A549 (cell line): ENCODE results near the gene HRH3. TPM values are rescaled to one million over a fixed set of nuclear protein-coding genes. Genes with fewer than 3 reads are reported as not detected.

Experiments used
- ATAC-seq, 2 experiments: fragments of 200-7000 bp in 1 of 2; fragments of >200 bp in 1 of 2; cut with Nextera tagmentation in 1 of 2; cut with Tn5 transposase in 1 of 2; 3 replicates each; pipeline versions ENCODE4 v1.8.0 to v1.9.1; 2018 to 2020; ENCODE audit warnings: mild to moderate bottlenecking in 1 of 2, moderate library complexity in 1 of 2
- CTCF ChIA-PET: fragments of 300-600 bp; sonication (Branson Sonifier 250); formaldehyde crosslinking; extraction: SDS; loops from one replicate; lab custom pipeline; 2021; ENCODE audit warnings: antibody characterized with exemption, inconsistent platforms; lab: Yijun Ruan, JAX
- POLR2A ChIA-PET: fragments of 350-600 bp; formaldehyde crosslinking; extraction: SDS; loops from one replicate; lab custom pipeline; 2021; ENCODE audit warnings: antibody characterized with exemption, inconsistent platforms; lab: Yijun Ruan, JAX
- DNase-seq, 2 experiments: peaks; one replicate each; pipeline versions ENCODE4 v3.0.0 to v3.0.0-alpha.2; 2011 to 2016; ENCODE audit warnings: low read depth in 1 of 2, low spot score in 1 of 2
- FAIRE-seq: peaks from 2 replicates; lab custom pipeline; 2011; peaks lifted over from hg19 to GRCh38; lab: Jason Lieb, UNC
- H3K27ac ChIP-seq, 2 experiments: fragments of >200 bp; sonication (Bioruptor Twin); formaldehyde crosslinking; 3 replicates each; pipeline ENCODE4 v1.5.1; 2016 to 2017
- H3K4me1 ChIP-seq: fragments of >200 bp; sonication (Bioruptor Twin); formaldehyde crosslinking; 3 replicates; pipeline ENCODE4 v1.6.1; 2016
- H3K4me2 ChIP-seq: fragments of >200 bp; sonication (Bioruptor Twin); formaldehyde crosslinking; 3 replicates; pipeline ENCODE4 v1.6.1; 2016
- H3K4me3 ChIP-seq: fragments of >200 bp; sonication (Bioruptor Twin); formaldehyde crosslinking; 3 replicates; pipeline ENCODE4 v1.5.1; 2016
- H3K9me3 ChIP-seq: fragments of >200 bp; sonication (Bioruptor Twin); formaldehyde crosslinking; 3 replicates; pipeline ENCODE4 v1.6.1; 2016
- BCL3 ChIP-seq: fragments of >200 bp; sonication (Bioruptor Twin); formaldehyde crosslinking; IDR thresholded peaks from 3 replicates; pipeline ENCODE4 v1.6.1; 2016
- CBX2 ChIP-seq: fragments of 200-600 bp; sonication (generic); IDR thresholded peaks from 2 replicates; pipeline ENCODE4 v1.6.1; 2016; ENCODE audit warnings: low read depth, mild to moderate bottlenecking, borderline replicate concordance
- CEBPB ChIP-seq, 2 experiments: fragments of >200 bp in 1 of 2; sonication (Bioruptor Twin) in 1 of 2; formaldehyde crosslinking in 1 of 2; IDR thresholded peaks; 2 replicates each; pipeline ENCODE4 v1.6.1; 2012 to 2016
- CHD4 ChIP-seq: fragments of 200-600 bp; sonication (generic); IDR thresholded peaks from 2 replicates; pipeline ENCODE4 v1.6.1; 2016; ENCODE audit warnings: antibody characterized with exemption, mild to moderate bottlenecking, borderline replicate concordance
- EHMT2 ChIP-seq: fragments of 200-600 bp; sonication (generic); IDR thresholded peaks from 2 replicates; pipeline ENCODE4 v1.6.1; 2016; ENCODE audit warnings: antibody characterized with exemption, low read depth, mild to moderate bottlenecking, moderate library complexity
- ESRRA ChIP-seq: fragments of 150-350 bp; IDR thresholded peaks from 2 replicates; pipeline ENCODE4 v1.6.1; 2014; ENCODE audit warnings: mild to moderate bottlenecking, low read length, borderline replicate concordance
- HOXA7 ChIP-seq: fragments of 250-450 bp; sonication (Bioruptor Pico); IDR thresholded peaks from 2 replicates; pipeline ENCODE4 v1.5.0; 2020; ENCODE audit warnings: mild to moderate bottlenecking, moderate library complexity
- KDM1A ChIP-seq: fragments of 200-600 bp; sonication (generic); IDR thresholded peaks from 2 replicates; pipeline ENCODE4 v1.6.1; 2016; ENCODE audit warnings: low read depth, mild to moderate bottlenecking
- KDM5A ChIP-seq: fragments of 200-600 bp; sonication (generic); IDR thresholded peaks from 2 replicates; pipeline ENCODE4 v1.6.1; 2016; ENCODE audit warnings: antibody characterized with exemption, mild to moderate bottlenecking
- MAFK ChIP-seq: fragments of 450-650 bp; IDR thresholded peaks from 2 replicates; pipeline ENCODE4 v1.6.1; 2014; ENCODE audit not compliant: partially characterized antibody
- MAX ChIP-seq: IDR thresholded peaks from 2 replicates; pipeline ENCODE4 v1.6.1; 2012
- MAZ ChIP-seq: fragments of 150-350 bp; IDR thresholded peaks from 2 replicates; pipeline ENCODE4 v1.6.1; 2014; ENCODE audit warnings: antibody characterized with exemption, low read depth, low read length, borderline replicate concordance
- MYC ChIP-seq: IDR thresholded peaks from 2 replicates; pipeline ENCODE4 v1.6.1; 2012; ENCODE audit warnings: mild to moderate bottlenecking, inconsistent platforms, low read length, improper control_type of control experiment, borderline replicate concordance
- NPAS2 ChIP-seq: fragments of 250-450 bp; sonication (Bioruptor Pico); IDR thresholded peaks from 2 replicates; pipeline ENCODE4 v1.8.0; 2022; ENCODE audit warnings: mild to moderate bottlenecking, moderate library complexity, borderline replicate concordance
- PHF8 ChIP-seq: fragments of 200-600 bp; sonication (generic); IDR thresholded peaks from 2 replicates; pipeline ENCODE4 v1.6.1; 2016; ENCODE audit warnings: low read depth, mild to moderate bottlenecking, antibody characterized with exemption, moderate library complexity, borderline replicate concordance
- POLR2AphosphoS2 ChIP-seq: conservative IDR thresholded peaks from 2 replicates; pipeline ENCODE4 v1.6.1; 2012; ENCODE audit warnings: low read length, improper control_type of control experiment, inconsistent platforms
- RARB ChIP-seq: fragments of 250-450 bp; sonication (Bioruptor Pico); IDR thresholded peaks from 2 replicates; pipeline ENCODE4 v1.8.0; 2021; ENCODE audit warnings: mild to moderate bottlenecking, moderate library complexity
- RCOR1 ChIP-seq: fragments of 150-350 bp; IDR thresholded peaks from 2 replicates; pipeline ENCODE4 v1.6.1; 2014; ENCODE audit warnings: antibody characterized with exemption, low read length, low read depth
- RNF2 ChIP-seq: fragments of 200-600 bp; sonication (generic); IDR thresholded peaks from 2 replicates; pipeline ENCODE4 v1.6.1; 2016; ENCODE audit warnings: low read depth, mild to moderate bottlenecking, antibody characterized with exemption, moderate library complexity, borderline replicate concordance
- SMC3 ChIP-seq: fragments of >200 bp; sonication (Bioruptor Twin); formaldehyde crosslinking; IDR thresholded peaks from 3 replicates; pipeline ENCODE4 v1.6.1; 2018; ENCODE audit warnings: inconsistent platforms
- SREBF2 ChIP-seq: fragments of 450-650 bp; IDR thresholded peaks from 2 replicates; pipeline ENCODE4 v1.6.1; 2014; ENCODE audit warnings: mild to moderate bottlenecking, moderate library complexity
- ZC3H11A ChIP-seq: fragments of 450-650 bp; IDR thresholded peaks from 2 replicates; pipeline ENCODE4 v1.6.1; 2014; ENCODE audit warnings: antibody characterized with exemption, mild to moderate bottlenecking
- ZFP36 ChIP-seq: fragments of 450-650 bp; IDR thresholded peaks from 2 replicates; pipeline ENCODE4 v1.6.1; 2014; ENCODE audit warnings: borderline replicate concordance; ENCODE audit not compliant: partially characterized antibody
- WGBS: methylation state at CpG from one replicate; pipeline ENCODE4 v1.1.6; 2017; ENCODE audit errors: missing lambda C conversion rate; 5-methylcytosine and 5-hydroxymethylcytosine counted together
- polyA plus RNA-seq, 4 experiments: library from polyadenylated mRNA; depleted of rRNA in 3 of 4; stranded (reverse); fragments of >200 nt; fragmentation: RNase III in 1 of 4; extraction: RNeasy Plus Mini Kit Qiagen cat#74134 plus additional on column Dnase treatment in 1 of 4; gene quantifications; 2 replicates in 3 of 4; 3 replicates in 1 of 4; pipeline ENCODE4 v1.2.3, GENCODE V29; 2011 to 2017
- TF ChIP-seq, protein P1 (sequence below): IDR thresholded peaks from 2 replicates; pipeline ENCODE4 v1.6.1; 2012
- TF ChIP-seq, protein P2 (sequence below): fragments of >200 bp; sonication (Bioruptor Twin); formaldehyde crosslinking; IDR thresholded peaks from 3 replicates; pipeline ENCODE4 v1.5.1; 2016

HRH3 gene
- polyA plus RNA-seq, 2 of the 4 experiments (the other 2 are of a cell fraction), result not detected

GRCh38 chr20:62259294-62259565 lies 39.2 kb upstream of the HRH3 start:
- 93% methylated on average over 5 of the region's 8 CpGs for WGBS
- ATAC-seq (no peak), DNase-seq (no peak), FAIRE-seq (no peak)
- H3K4me1 ChIP-seq, result no peaks in the 10 kb centered on the region
- CTCF ChIA-PET, result interaction anchor here (0.7 to 2.3 kb wide), 4 partner anchors 13 to 23 kb away, joined by 3 to 7 read pairs (median 4); no protein-coding TSS in a partner anchor
- H3K4me2 ChIP-seq, result no peak overlapping the region
- H3K9me3 ChIP-seq, result no peaks in the 10 kb centered on the region
- no peak overlapping the region for H3K27ac ChIP-seq
- no peak for TF ChIP-seq MAZ
- no peak for TF ChIP-seq CEBPB (IDR thresholded peaks at IDR 0.05)
- TF ChIP-seq, protein P1, sequence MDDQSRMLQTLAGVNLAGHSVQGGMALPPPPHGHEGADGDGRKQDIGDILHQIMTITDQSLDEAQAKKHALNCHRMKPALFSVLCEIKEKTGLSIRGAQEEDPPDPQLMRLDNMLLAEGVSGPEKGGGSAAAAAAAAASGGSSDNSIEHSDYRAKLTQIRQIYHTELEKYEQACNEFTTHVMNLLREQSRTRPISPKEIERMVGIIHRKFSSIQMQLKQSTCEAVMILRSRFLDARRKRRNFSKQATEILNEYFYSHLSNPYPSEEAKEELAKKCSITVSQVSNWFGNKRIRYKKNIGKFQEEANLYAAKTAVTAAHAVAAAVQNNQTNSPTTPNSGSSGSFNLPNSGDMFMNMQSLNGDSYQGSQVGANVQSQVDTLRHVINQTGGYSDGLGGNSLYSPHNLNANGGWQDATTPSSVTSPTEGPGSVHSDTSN, result no peak
- no peak for TF ChIP-seq BCL3
- TF ChIP-seq HOXA7 (CRISPR knock-in tag), result no peak
- TF ChIP-seq SREBF2, result no peak
- no peak for TF ChIP-seq MYC
- TF ChIP-seq POLR2AphosphoS2, result no peak
- TF ChIP-seq NPAS2 (CRISPR knock-in tag), result no peak
- TF ChIP-seq ESRRA, result no peak
- no peak for TF ChIP-seq CHD4
- no peak for TF ChIP-seq RNF2
- TF ChIP-seq MAFK, result no peak
- no peak for TF ChIP-seq EHMT2
- TF ChIP-seq ZC3H11A, result no peak
- TF ChIP-seq SMC3, result no peak
- TF ChIP-seq RARB, result no peak
- POLR2A ChIA-PET, result no interaction called here
- H3K4me3 ChIP-seq, result no peak overlapping the region

DNA sequence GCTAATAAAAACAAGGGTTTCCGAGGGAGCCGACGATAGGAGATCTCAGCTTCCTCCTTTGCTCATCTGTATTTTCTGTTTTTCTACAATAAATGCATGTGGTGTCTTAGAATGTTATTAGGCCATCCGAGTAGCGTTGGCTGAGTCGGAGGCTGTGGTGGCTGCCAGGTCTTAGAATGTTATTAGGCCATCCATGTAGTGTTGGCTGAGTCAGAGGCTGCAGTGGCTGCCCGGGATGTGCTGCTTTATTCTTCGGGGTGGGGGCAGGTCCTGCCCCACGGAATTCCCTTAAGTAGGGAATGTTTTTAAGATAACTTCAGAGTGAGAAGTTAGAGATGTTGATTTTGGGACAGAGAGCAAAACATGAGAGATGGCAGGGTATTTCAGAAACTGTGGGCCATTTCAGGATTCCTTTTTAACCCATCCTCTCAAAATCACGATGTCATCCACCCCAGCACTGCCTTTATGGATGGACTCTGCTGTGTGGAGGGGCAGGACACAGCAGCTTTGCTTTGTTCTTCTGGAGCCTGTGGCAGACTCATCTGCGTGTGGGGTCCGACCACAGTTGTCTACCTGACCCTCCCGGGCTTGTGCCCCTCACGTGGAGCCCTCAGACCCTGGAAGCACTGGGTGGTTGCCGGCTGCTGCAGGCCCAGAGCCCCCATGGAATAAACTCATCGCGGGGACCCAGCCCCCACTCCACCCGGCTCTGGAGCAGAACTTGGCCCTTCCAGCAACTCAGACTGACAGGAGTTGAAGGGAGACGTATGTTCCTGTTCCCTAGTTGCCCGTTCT lies 38.6 kb upstream of the HRH3 start:
- H3K4me3 ChIP-seq, result no peak overlapping the region
- ATAC-seq (peak in 1 of 2 experiments; percentile 48; a peak in 2 of 6 replicates), FAIRE-seq (no peak), DNase-seq (no peak)
- H3K9me3 ChIP-seq, result no peaks in the 10 kb centered on the region
- CTCF ChIA-PET, result interaction anchor here (0.7 to 1.3 kb wide), 3 partner anchors 12 to 23 kb away, joined by 3 to 4 read pairs (median 3); no protein-coding TSS in a partner anchor
- H3K27ac ChIP-seq, result no peak overlapping the region
- no peak overlapping the region for H3K4me2 ChIP-seq
- no peaks in the 10 kb centered on the region for H3K4me1 ChIP-seq
- TF ChIP-seq ZFP36 (no peak), PHF8 (no peak), MAX (no peak), RCOR1 (no peak), CHD4 (no peak), CBX2 (no peak), KDM1A (no peak), SMC3 (no peak), BCL3 (no peak), KDM5A (no peak)
- TF ChIP-seq, protein P2, sequence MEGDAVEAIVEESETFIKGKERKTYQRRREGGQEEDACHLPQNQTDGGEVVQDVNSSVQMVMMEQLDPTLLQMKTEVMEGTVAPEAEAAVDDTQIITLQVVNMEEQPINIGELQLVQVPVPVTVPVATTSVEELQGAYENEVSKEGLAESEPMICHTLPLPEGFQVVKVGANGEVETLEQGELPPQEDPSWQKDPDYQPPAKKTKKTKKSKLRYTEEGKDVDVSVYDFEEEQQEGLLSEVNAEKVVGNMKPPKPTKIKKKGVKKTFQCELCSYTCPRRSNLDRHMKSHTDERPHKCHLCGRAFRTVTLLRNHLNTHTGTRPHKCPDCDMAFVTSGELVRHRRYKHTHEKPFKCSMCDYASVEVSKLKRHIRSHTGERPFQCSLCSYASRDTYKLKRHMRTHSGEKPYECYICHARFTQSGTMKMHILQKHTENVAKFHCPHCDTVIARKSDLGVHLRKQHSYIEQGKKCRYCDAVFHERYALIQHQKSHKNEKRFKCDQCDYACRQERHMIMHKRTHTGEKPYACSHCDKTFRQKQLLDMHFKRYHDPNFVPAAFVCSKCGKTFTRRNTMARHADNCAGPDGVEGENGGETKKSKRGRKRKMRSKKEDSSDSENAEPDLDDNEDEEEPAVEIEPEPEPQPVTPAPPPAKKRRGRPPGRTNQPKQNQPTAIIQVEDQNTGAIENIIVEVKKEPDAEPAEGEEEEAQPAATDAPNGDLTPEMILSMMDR, result no peak
- POLR2A ChIA-PET, result no interaction called here
- WGBS, result 77% methylated on average over 20 of the region's 20 CpGs
